CD14-positive monocyte (primary cell): ENCODE results near the gene NTRK2. TPM values are rescaled to one million over a fixed set of nuclear protein-coding genes. Genes with fewer than 3 reads are reported as not detected.

Experiments
- DNase-seq, 3 donors: peaks; one replicate each; pipeline ENCODE4 v3.0.0-alpha.2; 2011 to 2022
- H2AFZ ChIP-seq: 2 replicates; pipeline ENCODE4 v1.6.0; 2012; ENCODE audit warnings: mild to moderate bottlenecking, low read depth, low read length, inconsistent platforms; ENCODE audit not compliant: insufficient read depth, poor library complexity, severe bottlenecking
- H3K27ac ChIP-seq, 2 donors: 1 replicate in 1 of 2; 2 replicates in 1 of 2; pipeline ENCODE4 v1.5.1; 2012 to 2013; ENCODE audit warnings: low read length in 2 of 2, control low read depth in 1 of 2, inconsistent platforms in 1 of 2, low read depth in 1 of 2, mild to moderate bottlenecking in 1 of 2
- H3K27me3 ChIP-seq, 2 donors: one replicate each; pipeline versions ENCODE4 v1.6.0 to v1.6.1; 2011 to 2013; ENCODE audit warnings: low read length in 2 of 2; ENCODE audit not compliant: control insufficient read depth in 2 of 2, insufficient read depth in 2 of 2
- H3K36me3 ChIP-seq, 2 donors: replicated peaks in 1 of 2; 1 replicate in 1 of 2; 2 replicates in 1 of 2; pipeline versions ENCODE4 v1.5.1 to v1.6.1; 2012 to 2013; ENCODE audit warnings: low read length in 2 of 2, control low read depth in 1 of 2, inconsistent platforms in 1 of 2, mild to moderate bottlenecking in 1 of 2; ENCODE audit not compliant: insufficient read depth in 2 of 2, control insufficient read depth in 1 of 2
- H3K4me1 ChIP-seq, 2 donors: 1 replicate in 1 of 2; 2 replicates in 1 of 2; pipeline versions ENCODE4 v1.5.1 to v1.6.1; 2012 to 2013; ENCODE audit warnings: low read length in 2 of 2, control low read depth in 1 of 2, inconsistent platforms in 1 of 2, mild to moderate bottlenecking in 1 of 2, moderate library complexity in 1 of 2; ENCODE audit not compliant: insufficient read depth in 2 of 2, control insufficient read depth in 1 of 2
- H3K4me2 ChIP-seq: replicated peaks from 2 replicates; pipeline ENCODE3; 2012; ENCODE audit warnings: low read length, moderate library complexity, mild to moderate bottlenecking; ENCODE audit not compliant: poor library complexity, severe bottlenecking; ENCODE audit errors: extremely low read depth
- H3K4me3 ChIP-seq, 3 experiments: fragments of 200-600 bp in 1 of 3; sonication (generic) in 1 of 3; replicated peaks in 1 of 3; 1 replicate in 2 of 3; 2 replicates in 1 of 3; pipeline ENCODE4 v1.5.1; 2011 to 2013; ENCODE audit warnings: low read length in 3 of 3, mild to moderate bottlenecking in 3 of 3, control low read depth in 2 of 3, low read depth in 2 of 3, inconsistent platforms in 1 of 3, moderate library complexity in 1 of 3
- H3K79me2 ChIP-seq: 2 replicates; pipeline ENCODE4 v1.6.0; 2012; ENCODE audit warnings: mild to moderate bottlenecking, control low read depth, inconsistent platforms, low read length, moderate library complexity; ENCODE audit not compliant: insufficient read depth
- H3K9ac ChIP-seq: 2 replicates; pipeline ENCODE4 v1.6.0; 2017; ENCODE audit warnings: low read length, mild to moderate bottlenecking; ENCODE audit not compliant: insufficient read depth, poor library complexity, severe bottlenecking
- H3K9me3 ChIP-seq, 2 donors: replicated peaks in 1 of 2; 1 replicate in 1 of 2; 2 replicates in 1 of 2; pipeline versions ENCODE4 v1.5.1 to v1.6.1; 2012 to 2013; ENCODE audit warnings: low read length in 2 of 2, control low read depth in 1 of 2; ENCODE audit not compliant: control insufficient read depth in 1 of 2, insufficient read depth in 1 of 2
- H4K20me1 ChIP-seq: 2 replicates; pipeline ENCODE4 v1.6.0; 2012; ENCODE audit warnings: mild to moderate bottlenecking, low read length, control low read depth, moderate library complexity; ENCODE audit not compliant: insufficient read depth
- H3K27ac Mint-ChIP-seq, 7 donors: one replicate each; pipeline ENCODE4 v1.8.0; 2020; ENCODE audit warnings: mild to moderate bottlenecking in 7 of 7, mixed read lengths in 7 of 7, moderate library complexity in 6 of 7, inconsistent platforms in 2 of 7
- H3K27me3 Mint-ChIP-seq, 3 donors: one replicate each; pipeline ENCODE4 v1.8.0; 2021 to 2022; ENCODE audit warnings: low read depth in 3 of 3, mild to moderate bottlenecking in 3 of 3, mixed read lengths in 3 of 3, moderate library complexity in 3 of 3, inconsistent platforms in 1 of 3
- H3K36me3 Mint-ChIP-seq, 2 donors: one replicate each; pipeline ENCODE4 v1.8.0; 2020; ENCODE audit warnings: mixed read lengths in 2 of 2, inconsistent platforms in 1 of 2, mild to moderate bottlenecking in 1 of 2
- H3K4me1 Mint-ChIP-seq: one replicate; pipeline ENCODE4 v1.8.0; 2020; ENCODE audit warnings: mild to moderate bottlenecking, mixed read lengths
- H3K4me3 Mint-ChIP-seq, 2 donors: one replicate each; pipeline ENCODE4 v1.8.0; 2020; ENCODE audit warnings: mild to moderate bottlenecking in 2 of 2, mixed read lengths in 2 of 2, moderate library complexity in 1 of 2
- H3K9me3 Mint-ChIP-seq, 7 donors: one replicate each; pipeline ENCODE4 v1.8.0; 2020 to 2022; ENCODE audit warnings: mixed read lengths in 7 of 7, mild to moderate bottlenecking in 6 of 7, moderate library complexity in 6 of 7, inconsistent platforms in 2 of 7
- WGBS: methylation state at CpG from one replicate; pipeline ENCODE4 v1.1.5; 2013; ENCODE audit warnings: missing lambda C conversion rate; ENCODE audit not compliant: insufficient coverage; 5-methylcytosine and 5-hydroxymethylcytosine counted together
- intact Hi-C, 2 donors: fragments of 100-400 bp; cut with micrococcal nuclease; formaldehyde crosslinking; loops; one replicate each; pipeline versions ENCODE4 v1.15.0 to v1.15.1; 2023
- polyA plus RNA-seq, 3 donors: library from polyadenylated mRNA; depleted of rRNA in 1 of 3; unstranded in 2 of 3; stranded (reverse) in 1 of 3; fragments of 300-500 nt in 2 of 3; fragments of >200 nt in 1 of 3; fragmentation: Illumina TruSeq in 2 of 3; gene quantifications; 1 replicate in 2 of 3; 2 replicates in 1 of 3; pipeline ENCODE4 v1.2.3, GENCODE V29; 2012 to 2021
- TF ChIP-seq, protein P1 (sequence below): fragments of 200-600 bp; IDR thresholded peaks from one replicate; pipeline ENCODE4 v1.8.0; 2022; ENCODE audit warnings: antibody characterized with exemption, mild to moderate bottlenecking

Gene NTRK2
- polyA plus RNA-seq, 3 donors: not detected

DNA sequence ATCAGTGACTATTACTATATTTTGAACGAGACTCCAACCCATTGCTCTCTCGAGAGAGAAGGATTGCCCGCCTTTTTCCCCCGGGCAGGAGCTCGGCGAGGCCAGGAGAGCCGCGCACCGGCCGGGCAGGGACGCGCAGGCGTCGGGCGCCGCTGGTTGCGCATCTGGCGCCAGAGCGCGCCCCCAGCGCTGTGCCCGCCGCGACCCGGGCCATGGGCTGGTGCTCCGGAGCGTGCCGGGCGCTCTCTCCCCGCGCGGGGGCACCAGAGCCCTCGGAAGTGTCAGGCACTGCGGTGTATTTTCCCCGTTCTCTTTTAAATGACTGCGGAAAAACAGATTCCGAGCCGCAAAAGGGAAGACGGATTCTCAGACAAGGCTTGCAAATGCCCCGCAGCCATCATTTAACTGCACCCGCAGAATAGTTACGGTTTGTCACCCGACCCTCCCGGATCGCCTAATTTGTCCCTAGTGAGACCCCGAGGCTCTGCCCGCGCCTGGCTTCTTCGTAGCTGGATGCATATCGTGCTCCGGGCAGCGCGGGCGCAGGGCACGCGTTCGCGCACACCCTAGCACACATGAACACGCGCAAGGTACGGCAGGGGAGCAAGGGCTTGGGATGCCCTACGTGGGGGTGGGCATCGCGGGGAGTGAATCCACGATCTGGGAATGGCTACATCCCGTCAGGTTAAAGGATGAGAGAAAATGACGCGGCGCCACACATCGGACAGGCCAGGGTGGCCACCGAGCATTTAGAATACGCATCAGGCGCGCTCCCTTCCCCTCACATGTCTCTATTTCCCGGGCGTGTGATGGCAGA, 1.1 kb upstream of the NTRK2 start:
- H3K9me3 Mint-ChIP-seq: peaks cover 0 to 17% (median 6%) of the 10 kb centered on the region in 7 donors
- peak overlapping the region; percentile 13 for H2AFZ ChIP-seq
- intact Hi-C loops: no loop called here
- peaks cover 56 to 71% (median 58%) of the 10 kb centered on the region in 3 donors for H3K27me3 Mint-ChIP-seq
- H3K27me3 ChIP-seq: peaks cover 39 to 74% of the 10 kb centered on the region in 2 donors
- no peak overlapping the region for H3K27ac Mint-ChIP-seq
- H3K9me3 ChIP-seq: peaks cover 0 to 17% of the 10 kb centered on the region in 2 donors
- no peaks in the 10 kb centered on the region for H4K20me1 ChIP-seq
- peak overlapping the region; percentile 40 for H3K4me2 ChIP-seq
- no peak overlapping the region for H3K9ac ChIP-seq
- peak overlapping the region in 1 of 3 experiments; percentile 39 for H3K4me3 ChIP-seq
- H3K36me3 Mint-ChIP-seq: no peaks in the 10 kb centered on the region
- peak in 1 of 3 donors; percentile 7 for DNase-seq
- TF ChIP-seq, protein P1, sequence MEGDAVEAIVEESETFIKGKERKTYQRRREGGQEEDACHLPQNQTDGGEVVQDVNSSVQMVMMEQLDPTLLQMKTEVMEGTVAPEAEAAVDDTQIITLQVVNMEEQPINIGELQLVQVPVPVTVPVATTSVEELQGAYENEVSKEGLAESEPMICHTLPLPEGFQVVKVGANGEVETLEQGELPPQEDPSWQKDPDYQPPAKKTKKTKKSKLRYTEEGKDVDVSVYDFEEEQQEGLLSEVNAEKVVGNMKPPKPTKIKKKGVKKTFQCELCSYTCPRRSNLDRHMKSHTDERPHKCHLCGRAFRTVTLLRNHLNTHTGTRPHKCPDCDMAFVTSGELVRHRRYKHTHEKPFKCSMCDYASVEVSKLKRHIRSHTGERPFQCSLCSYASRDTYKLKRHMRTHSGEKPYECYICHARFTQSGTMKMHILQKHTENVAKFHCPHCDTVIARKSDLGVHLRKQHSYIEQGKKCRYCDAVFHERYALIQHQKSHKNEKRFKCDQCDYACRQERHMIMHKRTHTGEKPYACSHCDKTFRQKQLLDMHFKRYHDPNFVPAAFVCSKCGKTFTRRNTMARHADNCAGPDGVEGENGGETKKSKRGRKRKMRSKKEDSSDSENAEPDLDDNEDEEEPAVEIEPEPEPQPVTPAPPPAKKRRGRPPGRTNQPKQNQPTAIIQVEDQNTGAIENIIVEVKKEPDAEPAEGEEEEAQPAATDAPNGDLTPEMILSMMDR: no peak
- peaks cover 13% of the 10 kb centered on the region for H3K4me1 Mint-ChIP-seq
- H3K79me2 ChIP-seq: no peaks in the 10 kb centered on the region
- no peak overlapping the region for H3K27ac ChIP-seq
- H3K4me1 ChIP-seq: peaks cover 0 to 2% of the 10 kb centered on the region in 2 donors
- no peaks in the 10 kb centered on the region for H3K36me3 ChIP-seq
- WGBS: under 1% methylated on average over 73 of the region's 76 CpGs
- H3K4me3 Mint-ChIP-seq: peak overlapping the region; percentile 47 to 86

DNA sequence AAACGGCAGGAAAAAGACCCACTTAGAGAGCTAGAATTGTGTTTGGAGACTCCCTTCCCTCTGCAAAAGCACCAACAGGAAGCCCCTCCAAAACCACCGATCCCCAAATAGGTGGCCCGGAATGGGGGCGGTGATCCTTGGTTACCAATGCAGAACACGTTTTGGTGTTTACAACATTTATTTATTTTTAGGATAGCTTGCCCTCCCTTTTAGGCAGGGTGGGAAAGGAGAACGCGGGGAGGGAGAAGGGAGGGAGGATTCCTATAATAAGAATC, 579 bp upstream of the NTRK2 start:
- peaks cover 0 to 17% (median 4%) of the 10 kb centered on the region in 7 donors for H3K9me3 Mint-ChIP-seq
- TF ChIP-seq, protein P1: no peak
- H3K9ac ChIP-seq: no peak overlapping the region
- no peak overlapping the region for H3K27ac ChIP-seq
- no peak overlapping the region for H3K4me2 ChIP-seq
- peaks cover 0 to 2% of the 10 kb centered on the region in 2 donors for H3K4me1 ChIP-seq
- no peaks in the 10 kb centered on the region for H3K36me3 ChIP-seq
- peaks cover 57 to 69% (median 58%) of the 10 kb centered on the region in 3 donors for H3K27me3 Mint-ChIP-seq
- H4K20me1 ChIP-seq: no peaks in the 10 kb centered on the region
- H3K4me1 Mint-ChIP-seq: peaks cover 13% of the 10 kb centered on the region
- no peaks in the 10 kb centered on the region for H3K36me3 Mint-ChIP-seq
- peaks cover 0 to 17% of the 10 kb centered on the region in 2 donors for H3K9me3 ChIP-seq
- DNase-seq: no peak
- intact Hi-C loops: no loop called here
- H3K4me3 Mint-ChIP-seq: peak overlapping the region in 1 of 2 donors; percentile 86
- no peak overlapping the region for H3K27ac Mint-ChIP-seq
- peaks cover 39 to 78% of the 10 kb centered on the region in 2 donors for H3K27me3 ChIP-seq
- H2AFZ ChIP-seq: no peak overlapping the region
- no peaks in the 10 kb centered on the region for H3K79me2 ChIP-seq
- WGBS: no CpG with 5 or more reads among the region's 7 CpGs
- peak overlapping the region in 1 of 3 experiments; percentile 39 for H3K4me3 ChIP-seq
